ENCODE data around the gene ZNF521.

Gene ZNF521

DNA sequence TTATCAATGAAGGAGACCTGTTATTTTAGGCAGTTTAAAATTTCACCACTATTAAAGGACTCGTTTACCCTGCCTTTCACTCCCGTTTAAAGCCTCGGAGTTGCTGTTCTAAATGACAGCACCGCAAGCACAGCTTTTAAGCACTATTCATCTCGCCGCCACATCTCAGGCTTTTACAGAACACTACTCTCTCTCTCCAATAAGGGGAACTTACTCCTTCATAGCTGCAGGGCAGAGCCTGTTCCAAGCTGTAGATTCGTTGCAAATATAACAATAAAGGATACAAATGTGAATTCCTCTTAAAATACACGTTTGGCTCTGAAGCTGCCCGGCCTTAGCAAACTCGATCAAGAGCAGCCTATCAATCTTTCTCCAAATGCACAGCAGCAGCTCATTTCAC is 271.8 kb downstream of the ZNF521 start:
- TF ChIP-seq EGR1 (IDR thresholded peaks at IDR 0.05): no peak
- TF ChIP-seq RAD21 (IDR thresholded peaks at IDR 0.05; ENCODE audit: low read depth): no peak
- TF ChIP-seq TAF1 (IDR thresholded peaks at IDR 0.05; ENCODE audit: low read depth): no peak
- TF ChIP-seq EP300 (IDR thresholded peaks at IDR 0.05; ENCODE audit: borderline replicate concordance): no peak
- no peak for TF ChIP-seq YY1 (IDR thresholded peaks at IDR 0.05; ENCODE audit: low read depth)
- TF ChIP-seq, protein P1, sequence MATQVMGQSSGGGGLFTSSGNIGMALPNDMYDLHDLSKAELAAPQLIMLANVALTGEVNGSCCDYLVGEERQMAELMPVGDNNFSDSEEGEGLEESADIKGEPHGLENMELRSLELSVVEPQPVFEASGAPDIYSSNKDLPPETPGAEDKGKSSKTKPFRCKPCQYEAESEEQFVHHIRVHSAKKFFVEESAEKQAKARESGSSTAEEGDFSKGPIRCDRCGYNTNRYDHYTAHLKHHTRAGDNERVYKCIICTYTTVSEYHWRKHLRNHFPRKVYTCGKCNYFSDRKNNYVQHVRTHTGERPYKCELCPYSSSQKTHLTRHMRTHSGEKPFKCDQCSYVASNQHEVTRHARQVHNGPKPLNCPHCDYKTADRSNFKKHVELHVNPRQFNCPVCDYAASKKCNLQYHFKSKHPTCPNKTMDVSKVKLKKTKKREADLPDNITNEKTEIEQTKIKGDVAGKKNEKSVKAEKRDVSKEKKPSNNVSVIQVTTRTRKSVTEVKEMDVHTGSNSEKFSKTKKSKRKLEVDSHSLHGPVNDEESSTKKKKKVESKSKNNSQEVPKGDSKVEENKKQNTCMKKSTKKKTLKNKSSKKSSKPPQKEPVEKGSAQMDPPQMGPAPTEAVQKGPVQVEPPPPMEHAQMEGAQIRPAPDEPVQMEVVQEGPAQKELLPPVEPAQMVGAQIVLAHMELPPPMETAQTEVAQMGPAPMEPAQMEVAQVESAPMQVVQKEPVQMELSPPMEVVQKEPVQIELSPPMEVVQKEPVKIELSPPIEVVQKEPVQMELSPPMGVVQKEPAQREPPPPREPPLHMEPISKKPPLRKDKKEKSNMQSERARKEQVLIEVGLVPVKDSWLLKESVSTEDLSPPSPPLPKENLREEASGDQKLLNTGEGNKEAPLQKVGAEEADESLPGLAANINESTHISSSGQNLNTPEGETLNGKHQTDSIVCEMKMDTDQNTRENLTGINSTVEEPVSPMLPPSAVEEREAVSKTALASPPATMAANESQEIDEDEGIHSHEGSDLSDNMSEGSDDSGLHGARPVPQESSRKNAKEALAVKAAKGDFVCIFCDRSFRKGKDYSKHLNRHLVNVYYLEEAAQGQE (IDR thresholded peaks at IDR 0.05; ENCODE audit: low read depth): no peak
- TF ChIP-seq ZBTB7A (IDR thresholded peaks at IDR 0.05; ENCODE audit: low read depth): no peak
- TF ChIP-seq, protein P2, sequence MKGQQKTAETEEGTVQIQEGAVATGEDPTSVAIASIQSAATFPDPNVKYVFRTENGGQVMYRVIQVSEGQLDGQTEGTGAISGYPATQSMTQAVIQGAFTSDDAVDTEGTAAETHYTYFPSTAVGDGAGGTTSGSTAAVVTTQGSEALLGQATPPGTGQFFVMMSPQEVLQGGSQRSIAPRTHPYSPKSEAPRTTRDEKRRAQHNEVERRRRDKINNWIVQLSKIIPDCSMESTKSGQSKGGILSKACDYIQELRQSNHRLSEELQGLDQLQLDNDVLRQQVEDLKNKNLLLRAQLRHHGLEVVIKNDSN (IDR thresholded peaks at IDR 0.05): no peak
- TF ChIP-seq TCF12 (IDR thresholded peaks at IDR 0.05; ENCODE audit: low read depth): no peak
- TF ChIP-seq NFIC (IDR thresholded peaks at IDR 0.05): no peak
- no peak for TF ChIP-seq CREB1 (IDR thresholded peaks at IDR 0.05; ENCODE audit: low read depth)

DNA sequence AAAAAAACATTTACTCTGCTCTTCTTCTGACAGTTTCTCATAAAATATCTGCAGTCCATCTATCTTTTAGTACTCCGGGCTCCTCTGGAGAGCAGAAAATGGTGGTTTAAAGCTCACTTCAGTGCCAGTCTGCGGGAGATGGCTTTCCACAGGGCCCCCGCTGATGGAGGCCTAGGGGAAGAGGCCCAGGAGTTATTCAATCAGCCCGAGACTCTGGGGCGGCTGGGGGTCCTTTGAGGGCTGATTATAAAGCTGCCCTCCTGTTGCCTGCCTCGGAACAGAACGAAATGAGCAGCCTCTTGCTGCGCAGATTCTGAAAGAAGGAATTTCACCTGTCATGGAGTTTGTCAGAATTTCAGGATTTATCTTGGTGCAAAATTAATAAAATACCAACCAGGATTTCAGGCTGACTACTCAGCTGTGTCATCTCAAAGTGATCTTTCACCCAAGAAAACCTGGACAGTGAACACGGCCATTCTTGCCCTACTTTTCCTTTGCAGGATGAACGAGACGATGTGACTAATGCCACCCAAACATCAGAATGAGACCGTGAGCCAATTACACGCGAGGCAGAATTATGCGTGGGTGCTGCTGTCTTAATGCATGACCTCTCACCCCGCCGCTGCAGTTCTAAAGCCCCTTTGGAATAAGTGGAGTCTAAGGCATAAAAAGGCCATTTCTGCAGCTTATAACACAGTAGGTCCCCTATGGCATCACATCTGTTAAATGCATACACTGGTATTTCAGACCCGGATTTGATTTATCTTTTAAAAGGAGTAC is 273.8 kb downstream of the ZNF521 start:
- TF ChIP-seq TAF1 (IDR thresholded peaks at IDR 0.05; ENCODE audit: low read depth): no peak
- TF ChIP-seq CREB1 (IDR thresholded peaks at IDR 0.05; ENCODE audit: low read depth): no peak

DNA sequence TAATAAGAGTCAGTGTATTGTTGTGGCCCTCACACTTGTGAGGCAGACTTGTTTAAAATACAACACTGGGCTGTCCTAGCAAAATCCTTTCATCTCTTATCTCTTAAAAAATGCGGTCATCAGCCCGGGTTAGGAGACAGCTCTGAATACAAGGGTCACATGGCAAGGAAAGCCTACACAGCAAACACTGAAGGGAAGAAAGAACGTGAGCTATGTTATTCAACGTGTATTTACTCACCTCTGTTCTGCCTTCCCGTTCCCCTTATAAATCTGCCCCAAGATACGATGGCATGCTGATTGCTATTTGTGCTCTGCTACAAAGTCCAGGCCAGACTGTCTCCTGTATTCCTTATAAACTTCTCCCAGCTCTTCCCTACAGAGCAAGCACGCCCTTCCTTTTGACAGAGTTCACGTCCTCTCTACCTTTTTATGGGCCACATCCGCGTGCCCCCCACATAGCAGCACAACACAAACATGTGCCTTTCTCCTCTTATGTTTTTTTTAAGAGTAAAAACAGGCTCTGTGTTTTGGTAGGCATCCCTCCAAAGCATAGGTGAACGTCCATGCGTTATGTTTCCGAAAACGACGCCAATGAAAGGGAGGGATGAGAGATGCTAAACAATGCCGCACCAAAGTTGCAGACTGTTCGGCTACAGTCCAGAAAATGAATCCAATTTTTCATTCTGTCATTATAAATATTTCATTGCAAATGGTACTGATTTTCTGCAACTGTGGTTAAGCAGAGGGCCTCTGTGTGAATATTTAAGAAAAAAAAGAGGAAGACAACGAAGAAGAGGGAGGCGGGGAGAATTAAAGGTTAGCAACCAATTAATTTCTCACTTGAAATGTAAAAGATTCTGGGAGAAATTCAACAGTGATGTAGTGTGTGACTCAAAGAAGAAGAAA is 274.7 kb downstream of the ZNF521 start:
- TF ChIP-seq TEAD4 (IDR thresholded peaks at IDR 0.05) (no peak), FOXM1 (IDR thresholded peaks at IDR 0.05; ENCODE audit: borderline replicate concordance, low read depth) (no peak), CEBPB (IDR thresholded peaks at IDR 0.05) (no peak), TCF12 (IDR thresholded peaks at IDR 0.05; ENCODE audit: low read depth) (no peak), TAF1 (IDR thresholded peaks at IDR 0.05; ENCODE audit: low read depth) (no peak)

DNA sequence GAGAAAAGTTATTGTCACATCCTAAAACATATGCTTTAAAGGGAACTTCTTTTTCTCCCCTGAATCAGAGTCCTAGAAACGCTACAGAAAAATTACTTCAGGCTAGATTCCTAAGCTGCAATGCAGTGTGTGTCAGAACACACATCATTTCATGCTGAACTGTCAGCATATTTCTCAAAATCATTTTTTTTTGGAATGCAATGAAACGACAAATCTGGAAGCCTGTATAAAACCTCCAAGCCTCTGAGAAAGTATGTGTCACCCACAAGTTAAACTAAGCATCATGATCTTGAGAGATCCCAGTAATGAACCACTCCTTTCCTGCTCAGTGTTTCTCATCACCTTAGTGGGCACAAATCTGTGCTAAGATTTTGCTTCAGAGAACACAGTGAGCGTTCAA is 276.2 kb downstream of the ZNF521 start:
- TF ChIP-seq TAF1 (IDR thresholded peaks at IDR 0.05; ENCODE audit: low read depth) (no peak), EP300 (IDR thresholded peaks at IDR 0.05; ENCODE audit: borderline replicate concordance) (no peak), YY1 (IDR thresholded peaks at IDR 0.05; ENCODE audit: low read depth) (no peak), TEAD4 (IDR thresholded peaks at IDR 0.05) (no peak), CEBPB (IDR thresholded peaks at IDR 0.05) (no peak), TCF12 (IDR thresholded peaks at IDR 0.05; ENCODE audit: low read depth) (no peak), ZBTB7A (IDR thresholded peaks at IDR 0.05; ENCODE audit: low read depth) (no peak), NFIC (IDR thresholded peaks at IDR 0.05) (no peak), CREB1 (IDR thresholded peaks at IDR 0.05; ENCODE audit: low read depth) (no peak), FOXM1 (IDR thresholded peaks at IDR 0.05; ENCODE audit: borderline replicate concordance, low read depth) (no peak)
- TF ChIP-seq, protein P2 (IDR thresholded peaks at IDR 0.05): no peak
- TF ChIP-seq, protein P1 (IDR thresholded peaks at IDR 0.05; ENCODE audit: low read depth): no peak

DNA sequence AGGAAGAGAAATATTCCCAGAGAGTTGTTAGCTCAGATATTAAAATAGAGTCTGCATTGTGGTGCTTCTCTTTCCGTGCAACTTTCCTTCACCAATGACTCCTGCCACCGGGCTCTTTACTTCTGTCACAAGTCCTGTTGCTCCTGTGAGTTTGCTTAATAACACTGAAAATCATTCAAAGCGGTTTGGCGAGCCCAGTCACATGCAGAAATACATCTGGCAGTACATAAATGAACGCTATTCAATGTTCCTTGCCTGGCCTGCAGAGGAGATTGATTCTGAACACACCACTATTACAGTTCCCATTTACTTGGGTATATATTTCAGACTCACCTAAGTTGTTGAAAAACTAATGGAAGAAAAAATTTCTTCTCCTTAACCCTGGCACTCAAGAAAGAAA is 276.6 kb downstream of the ZNF521 start:
- no peak for TF ChIP-seq EP300 (IDR thresholded peaks at IDR 0.05; ENCODE audit: borderline replicate concordance)
- TF ChIP-seq EGR1 (IDR thresholded peaks at IDR 0.05): no peak
- no peak for TF ChIP-seq FOXM1 (IDR thresholded peaks at IDR 0.05; ENCODE audit: borderline replicate concordance, low read depth)
- TF ChIP-seq TAF1 (IDR thresholded peaks at IDR 0.05; ENCODE audit: low read depth): no peak
- no peak for TF ChIP-seq RAD21 (IDR thresholded peaks at IDR 0.05; ENCODE audit: low read depth)

DNA sequence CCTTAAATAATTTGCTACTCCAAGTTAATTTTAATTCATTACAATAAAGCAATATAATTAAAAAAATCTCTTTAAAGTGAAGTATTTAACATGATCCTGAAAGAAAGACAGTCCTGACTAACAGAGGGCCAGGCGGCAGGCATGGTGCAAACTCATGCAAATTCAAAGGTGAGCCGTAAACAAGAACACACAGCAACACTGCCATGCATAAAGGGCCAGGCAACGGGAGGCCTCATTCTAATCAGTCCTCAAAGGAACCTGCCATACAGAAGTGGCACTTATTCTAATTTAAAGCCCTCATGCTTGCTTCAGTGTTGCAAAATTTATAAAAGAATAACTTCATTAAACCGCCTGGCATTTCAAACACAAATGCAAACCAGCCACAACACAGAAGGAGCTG is 277.0 kb downstream of the ZNF521 start:
- no peak for TF ChIP-seq ZBTB7A (IDR thresholded peaks at IDR 0.05; ENCODE audit: low read depth)
- TF ChIP-seq EP300 (IDR thresholded peaks at IDR 0.05; ENCODE audit: borderline replicate concordance): no peak
- no peak for TF ChIP-seq RAD21 (IDR thresholded peaks at IDR 0.05; ENCODE audit: low read depth)
- TF ChIP-seq YY1 (IDR thresholded peaks at IDR 0.05; ENCODE audit: low read depth): no peak
- no peak for TF ChIP-seq TAF1 (IDR thresholded peaks at IDR 0.05; ENCODE audit: low read depth)
- TF ChIP-seq, protein P2 (IDR thresholded peaks at IDR 0.05): no peak
- TF ChIP-seq FOXM1 (IDR thresholded peaks at IDR 0.05; ENCODE audit: borderline replicate concordance, low read depth): no peak
- TF ChIP-seq EGR1 (IDR thresholded peaks at IDR 0.05): no peak
- no peak for TF ChIP-seq CEBPB (IDR thresholded peaks at IDR 0.05)
- TF ChIP-seq TCF12 (IDR thresholded peaks at IDR 0.05; ENCODE audit: low read depth): no peak
- no peak for TF ChIP-seq TEAD4 (IDR thresholded peaks at IDR 0.05)
- TF ChIP-seq NFIC (IDR thresholded peaks at IDR 0.05): no peak
- TF ChIP-seq, protein P3, sequence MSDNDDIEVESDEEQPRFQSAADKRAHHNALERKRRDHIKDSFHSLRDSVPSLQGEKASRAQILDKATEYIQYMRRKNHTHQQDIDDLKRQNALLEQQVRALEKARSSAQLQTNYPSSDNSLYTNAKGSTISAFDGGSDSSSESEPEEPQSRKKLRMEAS (IDR thresholded peaks at IDR 0.05): no peak
- no peak for TF ChIP-seq CREB1 (IDR thresholded peaks at IDR 0.05; ENCODE audit: low read depth)
- TF ChIP-seq, protein P1 (IDR thresholded peaks at IDR 0.05; ENCODE audit: low read depth): no peak
